Measurements from ENCODE around the gene MRE11.

The MRE11 gene

DNA sequence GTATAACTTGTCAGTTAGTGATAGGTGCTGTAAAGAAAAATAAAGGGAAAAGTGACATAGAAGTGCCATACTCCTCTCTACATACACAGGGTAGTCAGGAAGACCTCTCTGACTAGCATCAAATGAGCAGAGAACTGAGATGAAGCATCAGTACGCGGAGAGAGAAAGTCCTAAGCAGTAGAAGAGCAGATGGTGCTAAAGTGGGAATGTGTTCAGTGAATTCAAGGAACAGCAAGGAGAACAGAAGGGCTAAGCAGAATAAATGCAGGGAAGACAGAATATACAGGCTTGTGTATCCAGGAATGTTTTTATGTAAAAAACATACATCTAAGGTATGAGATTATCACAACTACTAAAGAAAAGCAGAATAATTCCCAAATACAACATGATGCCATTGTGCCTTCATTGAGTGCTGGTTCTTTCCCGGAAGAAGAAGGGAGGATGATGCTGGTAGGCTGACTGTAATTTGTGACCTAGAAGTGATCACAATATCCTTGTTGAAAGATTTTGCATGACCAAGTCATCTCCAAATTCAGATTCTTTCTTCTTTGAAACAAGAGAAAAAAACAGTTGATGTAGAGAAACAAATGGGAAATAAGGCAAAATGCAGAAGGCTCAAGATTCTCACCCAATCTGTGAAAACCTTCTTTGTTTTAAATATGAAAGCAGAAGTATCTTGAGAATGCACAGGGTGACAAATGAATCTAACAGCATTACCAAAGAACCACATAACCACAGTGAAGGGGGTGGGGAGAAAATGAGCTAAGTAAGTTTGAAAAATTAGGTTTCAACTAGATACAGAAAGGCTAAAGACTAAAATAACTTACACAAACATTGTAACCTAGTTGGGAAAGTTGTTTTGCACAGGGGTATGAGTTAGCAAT is 20.5 kb downstream of the MRE11 start:
- TF ChIP-seq GATA2 (IDR thresholded peaks at IDR 0.05; ENCODE audit: low read depth, low read length) (no peak), GATA3 (IDR thresholded peaks at IDR 0.05; ENCODE audit: low read depth, low read length) (no peak)

DNA sequence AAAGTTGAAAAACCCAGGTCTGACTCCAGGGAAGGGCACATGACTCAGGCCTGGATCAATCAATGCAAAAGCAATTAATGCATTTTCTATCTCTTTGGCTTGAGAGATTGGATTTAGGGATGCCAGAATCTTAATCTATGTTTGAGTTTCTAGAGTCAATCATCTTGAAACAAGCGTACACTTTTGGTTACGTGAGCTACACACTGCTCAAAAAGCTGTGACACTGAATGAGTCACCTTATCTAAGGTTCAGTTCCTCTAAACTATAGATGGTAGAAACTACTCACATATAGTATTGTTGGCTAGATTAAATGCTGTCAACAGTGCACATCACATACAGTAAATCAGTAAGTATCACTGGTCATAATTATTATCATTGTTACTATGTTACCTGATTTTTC is 24.2 kb downstream of the MRE11 start:
- TF ChIP-seq GATA2 (IDR thresholded peaks at IDR 0.05; ENCODE audit: low read depth, low read length) (no peak), GATA3 (IDR thresholded peaks at IDR 0.05; ENCODE audit: low read depth, low read length) (no peak)

DNA sequence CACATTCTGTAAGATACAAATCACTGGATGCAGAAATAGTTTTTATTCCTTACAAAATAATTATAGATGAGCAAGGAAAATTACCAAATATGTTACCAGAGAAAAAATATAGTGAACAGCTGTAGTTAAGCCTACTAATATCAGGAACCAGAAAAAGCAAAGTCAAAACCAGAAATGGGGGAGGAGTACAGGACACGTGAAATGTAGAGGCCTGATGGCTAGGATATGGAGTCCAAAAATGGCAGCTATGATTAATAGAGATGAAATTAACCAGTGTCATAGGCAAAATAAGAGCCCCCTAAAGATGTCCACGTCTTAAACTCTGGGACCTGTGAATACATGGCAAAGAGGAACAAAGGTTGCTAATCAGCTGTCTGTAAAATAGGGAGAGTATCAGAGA is 34.1 kb downstream of the MRE11 start:
- TF ChIP-seq GATA2 (IDR thresholded peaks at IDR 0.05; ENCODE audit: low read depth, low read length) (no peak), GATA3 (IDR thresholded peaks at IDR 0.05; ENCODE audit: low read depth, low read length) (no peak)

DNA sequence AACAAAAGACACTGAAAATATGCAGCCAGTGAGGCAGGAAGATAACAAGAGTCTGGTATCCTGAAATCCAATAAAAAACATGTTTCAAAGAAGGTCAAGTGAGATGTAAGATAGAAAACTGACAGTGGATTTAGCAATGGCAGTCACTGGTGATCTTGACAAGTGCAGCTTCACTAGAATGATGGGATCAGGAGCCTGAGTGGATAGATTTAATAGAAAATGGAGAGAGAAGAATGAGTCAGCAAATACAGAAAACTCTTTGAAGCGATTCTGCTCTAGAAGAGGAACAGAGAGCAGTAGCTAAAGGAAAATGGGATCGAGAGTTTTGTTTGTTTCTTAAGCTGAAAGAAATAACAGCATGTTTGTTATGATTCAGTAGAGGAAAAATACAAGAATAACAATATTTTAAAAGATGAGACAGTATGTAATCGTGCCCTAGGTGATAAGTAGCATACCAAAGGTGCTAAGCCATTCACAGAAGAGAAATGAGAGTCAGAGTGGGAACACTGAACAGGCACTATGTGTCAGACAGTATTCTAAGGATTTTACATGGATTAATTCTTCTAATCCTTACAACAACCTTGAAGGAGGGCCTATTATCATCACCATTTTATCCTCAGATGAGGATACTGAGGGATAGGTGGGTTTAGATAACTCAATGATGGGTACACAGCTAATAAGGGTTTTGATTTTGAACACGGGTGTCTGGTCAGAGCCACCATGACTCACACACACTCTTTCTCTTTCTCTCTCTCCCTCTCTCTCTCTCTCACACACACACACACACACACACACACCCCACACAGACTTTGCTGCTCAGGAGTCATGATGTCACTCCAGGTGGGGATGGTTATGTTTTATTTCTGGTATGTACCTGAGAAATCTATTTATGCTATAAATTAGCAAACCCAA is 36.3 kb downstream of the MRE11 start:
- TF ChIP-seq GATA2 (IDR thresholded peaks at IDR 0.05; ENCODE audit: low read depth, low read length) (no peak), GATA3 (IDR thresholded peaks at IDR 0.05; ENCODE audit: low read depth, low read length) (no peak)

DNA sequence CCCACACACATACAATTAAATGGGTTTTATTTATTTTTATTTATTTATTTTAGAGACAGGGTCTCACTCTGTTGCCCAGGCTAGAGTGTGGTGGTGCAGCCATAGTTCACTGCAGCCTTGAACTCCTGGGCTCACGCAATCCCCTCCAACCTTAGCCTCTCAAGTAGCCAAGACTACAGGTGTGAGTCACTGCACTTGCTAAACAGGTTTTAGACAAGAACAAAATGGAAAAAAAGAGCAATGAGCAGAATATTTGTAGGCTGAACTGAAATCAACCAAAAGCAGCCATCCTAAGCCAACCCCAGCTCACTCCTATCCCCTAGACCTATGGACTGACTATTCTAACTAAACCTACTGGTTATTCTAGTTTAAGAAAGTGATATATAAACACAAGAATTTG is 37.8 kb downstream of the MRE11 start:
- TF ChIP-seq GATA2 (IDR thresholded peaks at IDR 0.05; ENCODE audit: low read depth, low read length), result no peak
- no peak for TF ChIP-seq GATA3 (IDR thresholded peaks at IDR 0.05; ENCODE audit: low read depth, low read length)

DNA sequence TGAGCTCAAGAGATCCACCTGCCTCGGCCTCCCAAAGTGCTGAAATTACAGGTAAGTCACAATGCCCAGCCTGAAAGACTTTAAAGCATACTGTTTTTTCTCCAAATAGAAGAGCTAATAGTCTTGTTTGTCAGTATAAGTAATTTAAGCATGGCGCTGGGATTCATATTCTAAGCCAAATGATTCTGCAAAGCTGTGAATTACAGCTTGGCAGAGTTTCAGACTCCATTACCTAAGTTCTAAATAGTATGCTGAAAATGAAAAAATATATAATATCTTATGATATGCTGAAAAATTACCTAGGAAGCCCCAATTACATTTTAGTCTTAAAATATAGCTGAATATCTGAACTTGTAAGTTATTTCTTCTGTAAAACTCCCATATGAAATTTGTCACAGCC is 39.3 kb downstream of the MRE11 start:
- TF ChIP-seq GATA3 (IDR thresholded peaks at IDR 0.05; ENCODE audit: low read depth, low read length) (no peak), GATA2 (IDR thresholded peaks at IDR 0.05; ENCODE audit: low read depth, low read length) (no peak)

DNA sequence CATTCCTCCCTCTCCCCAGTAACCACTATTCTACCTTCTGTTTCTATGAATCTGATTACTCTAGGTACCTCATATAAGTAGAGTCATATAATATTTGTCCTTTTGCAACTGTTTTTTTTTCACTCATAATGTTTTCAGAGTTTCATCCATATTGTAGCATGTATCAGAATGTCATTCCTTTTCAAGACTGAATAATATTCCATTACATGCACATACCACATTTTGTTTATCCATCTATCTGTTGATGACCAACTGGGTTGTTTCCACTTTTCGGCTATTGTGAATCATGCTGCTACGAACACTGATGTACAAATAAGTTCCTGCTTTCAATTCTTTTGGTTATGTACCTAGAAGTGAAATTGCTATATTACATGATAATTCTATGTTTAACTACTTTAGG is 40.7 kb downstream of the MRE11 start:
- TF ChIP-seq GATA2 (IDR thresholded peaks at IDR 0.05; ENCODE audit: low read depth, low read length), result no peak
- TF ChIP-seq GATA3 (IDR thresholded peaks at IDR 0.05; ENCODE audit: low read depth, low read length), result no peak

DNA sequence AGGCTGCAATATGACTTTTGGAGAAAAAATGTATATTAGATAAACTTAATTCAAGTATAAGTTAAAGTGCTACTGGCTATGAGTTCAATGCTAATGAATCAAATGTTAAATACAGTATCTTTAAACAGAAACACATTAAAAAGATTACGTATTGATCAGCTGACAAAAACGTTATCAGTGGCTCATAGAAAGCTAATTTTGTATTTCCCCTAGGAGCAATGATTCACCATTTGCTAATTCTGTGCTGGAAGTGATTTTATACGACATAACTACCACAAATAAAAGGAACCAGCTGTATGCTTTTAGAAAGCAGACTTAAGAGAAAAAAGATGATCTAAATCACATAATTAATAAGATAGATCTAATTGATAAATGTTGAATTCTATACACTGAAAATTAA is 43.6 kb downstream of the MRE11 start:
- no peak for TF ChIP-seq GATA3 (IDR thresholded peaks at IDR 0.05; ENCODE audit: low read depth, low read length)
- TF ChIP-seq GATA2 (IDR thresholded peaks at IDR 0.05; ENCODE audit: low read depth, low read length), result no peak

DNA sequence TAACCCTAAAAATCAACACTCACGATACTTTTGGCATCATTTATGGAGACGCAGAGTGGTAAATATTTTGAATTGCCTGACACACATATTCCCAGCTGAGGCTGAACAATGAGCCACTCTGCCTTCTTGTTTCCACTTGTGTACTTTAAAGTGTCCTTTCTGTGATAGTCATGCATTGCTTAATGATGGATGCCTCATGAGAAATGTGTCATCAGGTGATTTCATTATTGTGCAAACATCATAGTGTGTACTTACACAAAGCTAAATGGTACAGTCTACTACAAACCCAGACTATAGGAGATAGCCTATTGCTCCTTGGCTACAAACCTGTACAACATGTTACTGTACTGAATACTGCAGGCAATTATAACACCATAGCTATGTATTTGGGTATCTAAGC is 44.2 kb downstream of the MRE11 start:
- TF ChIP-seq GATA3 (IDR thresholded peaks at IDR 0.05; ENCODE audit: low read depth, low read length) (no peak), GATA2 (IDR thresholded peaks at IDR 0.05; ENCODE audit: low read depth, low read length) (no peak)

DNA sequence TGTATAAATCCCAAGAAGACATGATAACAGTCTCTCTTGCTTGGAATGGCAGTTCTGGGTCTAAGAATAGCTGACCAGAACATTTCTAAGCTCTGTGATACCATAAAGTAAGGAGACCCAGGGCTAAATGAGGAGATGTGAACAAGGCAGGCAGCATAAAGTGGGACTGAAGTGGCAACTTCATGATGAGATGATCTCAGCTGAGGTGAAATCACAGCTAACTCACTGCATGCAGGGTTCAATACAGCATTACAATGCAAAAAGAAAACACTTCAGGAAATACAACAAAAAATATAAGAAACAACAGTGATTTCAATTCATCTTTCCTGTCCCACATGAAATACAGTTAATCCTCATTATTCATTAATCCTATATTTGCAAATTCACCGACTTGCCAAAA is 44.6 kb downstream of the MRE11 start:
- no peak for TF ChIP-seq GATA3 (IDR thresholded peaks at IDR 0.05; ENCODE audit: low read depth, low read length)
- no peak for TF ChIP-seq GATA2 (IDR thresholded peaks at IDR 0.05; ENCODE audit: low read depth, low read length)

DNA sequence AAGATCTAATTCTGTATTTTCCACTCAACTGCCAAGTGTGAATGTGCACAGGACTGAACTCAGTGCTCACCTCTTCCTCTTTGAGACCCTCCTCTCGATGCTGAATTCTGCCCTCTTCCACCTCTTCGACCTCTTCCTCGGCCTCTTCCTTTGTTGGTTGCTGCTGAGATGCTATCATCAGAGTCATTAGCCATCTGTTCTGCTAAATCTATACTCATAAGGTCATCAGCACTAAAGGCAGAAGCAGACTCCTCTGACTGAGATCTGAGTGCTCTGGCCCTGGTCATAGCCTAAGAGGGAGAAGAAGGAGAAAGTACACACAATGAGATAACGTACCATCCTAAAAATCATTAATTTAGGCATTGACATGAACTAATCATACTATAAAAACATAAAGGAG is 46.5 kb downstream of the MRE11 start:
- TF ChIP-seq GATA2 (IDR thresholded peaks at IDR 0.05; ENCODE audit: low read depth, low read length) (no peak), GATA3 (IDR thresholded peaks at IDR 0.05; ENCODE audit: low read depth, low read length) (no peak)

DNA sequence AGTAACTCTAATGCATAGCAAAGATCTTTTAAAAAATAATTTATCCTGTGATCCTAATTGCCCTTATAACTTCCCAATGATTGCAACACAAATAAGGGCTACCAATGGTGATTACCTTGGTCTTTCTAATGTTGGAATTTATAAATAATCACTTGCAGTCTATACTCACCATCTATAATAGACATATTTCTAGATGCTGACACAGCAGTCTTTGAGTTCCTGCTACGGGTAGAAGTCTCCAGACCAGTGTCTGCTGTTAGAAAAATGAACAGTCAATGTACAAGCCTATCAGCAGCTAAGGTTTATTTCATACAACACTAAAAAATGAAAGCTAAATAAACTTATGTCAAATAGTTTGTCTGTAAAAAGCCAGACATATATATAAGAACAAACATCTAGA is 48.0 kb downstream of the MRE11 start:
- TF ChIP-seq GATA2 (IDR thresholded peaks at IDR 0.05; ENCODE audit: low read depth, low read length) (no peak), GATA3 (IDR thresholded peaks at IDR 0.05; ENCODE audit: low read depth, low read length) (no peak)

DNA sequence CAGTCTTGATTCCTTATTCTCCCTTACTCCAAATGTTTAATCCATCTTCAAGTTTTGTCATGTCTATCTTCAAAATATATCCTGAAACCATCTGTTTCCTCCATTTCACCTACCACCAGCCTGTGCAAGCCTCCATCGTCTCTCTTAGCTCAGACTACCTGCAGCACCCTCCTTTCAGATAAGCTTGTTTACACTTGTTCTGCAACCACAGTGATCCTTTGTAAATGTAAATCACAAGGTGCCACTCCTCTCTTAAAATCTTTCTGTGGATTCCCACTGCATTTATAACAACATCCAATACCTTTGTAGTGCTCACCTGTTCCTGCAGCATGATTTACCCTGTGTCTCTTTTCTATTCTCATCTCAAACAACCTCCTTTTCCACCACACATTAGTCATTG is 60.6 kb downstream of the MRE11 start:
- TF ChIP-seq GATA3 (IDR thresholded peaks at IDR 0.05; ENCODE audit: low read depth, low read length) (no peak), GATA2 (IDR thresholded peaks at IDR 0.05; ENCODE audit: low read depth, low read length) (no peak)

DNA sequence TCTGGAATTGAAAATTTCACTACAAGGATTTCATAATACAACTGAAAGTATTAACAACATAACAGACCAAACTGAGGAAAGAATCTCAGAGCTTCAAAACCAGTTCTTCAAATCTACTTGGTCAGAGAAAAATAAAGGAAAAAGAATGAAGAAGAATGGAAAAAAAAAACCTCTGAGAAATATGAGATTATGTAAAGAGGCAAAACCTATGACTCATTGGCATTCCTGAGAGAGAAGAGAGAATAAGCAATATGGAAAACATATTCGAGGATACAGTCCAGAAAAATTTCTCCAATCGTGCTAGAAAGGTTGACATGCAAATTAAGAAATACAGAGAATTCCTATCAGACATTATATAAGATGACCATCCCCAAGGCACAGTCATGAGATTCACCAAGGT is 69.0 kb downstream of the MRE11 start:
- TF ChIP-seq GATA3 (IDR thresholded peaks at IDR 0.05; ENCODE audit: low read depth, low read length) (no peak), GATA2 (IDR thresholded peaks at IDR 0.05; ENCODE audit: low read depth, low read length) (no peak)

DNA sequence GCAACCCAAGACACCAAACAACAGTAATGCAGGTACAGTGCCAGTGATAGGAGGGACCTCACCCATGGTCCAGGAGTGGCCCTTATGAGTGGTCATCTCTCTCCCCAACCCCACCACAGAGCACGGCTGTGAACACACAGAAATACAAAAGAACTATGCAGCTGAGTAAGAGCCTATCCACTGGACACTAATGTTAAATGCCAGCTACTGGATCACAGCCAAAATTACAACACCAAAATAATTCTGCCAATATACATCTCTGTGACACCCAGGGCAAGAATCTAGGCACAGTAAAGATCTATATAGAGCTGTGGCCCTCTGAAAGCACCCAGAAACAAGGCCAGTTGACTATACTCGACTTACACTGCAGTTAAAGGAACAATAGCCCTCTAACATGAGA is 69.6 kb downstream of the MRE11 start:
- no peak for TF ChIP-seq GATA2 (IDR thresholded peaks at IDR 0.05; ENCODE audit: low read depth, low read length)
- TF ChIP-seq GATA3 (IDR thresholded peaks at IDR 0.05; ENCODE audit: low read depth, low read length), result no peak

All from SH-SY5Y (cell line).